Right lobe of liver (tissue), 4 donors: ENCODE data around the gene RASSF8.

Source experiments
- CTCF ChIP-seq, 4 donors: fragments of 200-600 bp in 3 of 4; fragments of 450-650 bp in 1 of 4; IDR thresholded peaks; one replicate each; pipeline versions ENCODE4 v1.5.1 to v1.8.0; 2016 to 2022; ENCODE audit warnings: antibody characterized with exemption in 4 of 4, mild to moderate bottlenecking in 2 of 4
- POLR2A ChIP-seq: fragments of 450-650 bp; IDR thresholded peaks from one replicate; pipeline ENCODE4 v1.6.1; 2017; ENCODE audit warnings: antibody characterized with exemption, mild to moderate bottlenecking
- donor health status: DM: no; HTN: no; CAD: no.
- donor health status: DM: no; HTN: no; CAD: no.
- donor health status: DM: no; HTN: yes; CAD: no.

- TF ChIP-seq CTCF (IDR thresholded peaks at IDR 0.05): no peak
- TF ChIP-seq POLR2A: no peak
Measured at GRCh38 chr12:26086936-26087335, 128.5 kb downstream of the RASSF8 start.
